PFSK-1 (cell line): Measurements from ENCODE around the gene SF3B5.

Source experiments
- FOXP2 ChIP-seq: optimal IDR thresholded peaks from 2 replicates; pipeline ENCODE3; 2011; ENCODE audit warnings: borderline replicate concordance, control low read depth, inconsistent platforms; ENCODE audit not compliant: insufficient read depth; ENCODE audit errors: extremely low read length, extremely low read depth
- POLR2AphosphoS5 ChIP-seq: IDR thresholded peaks from 2 replicates; pipeline ENCODE4 v1.6.1; 2012; ENCODE audit warnings: low read depth, mild to moderate bottlenecking, control low read depth, low read length, moderate library complexity
- SIN3A ChIP-seq: IDR thresholded peaks from 2 replicates; pipeline ENCODE4 v1.6.1; 2012; ENCODE audit warnings: mild to moderate bottlenecking, low read length, moderate library complexity, borderline replicate concordance; ENCODE audit not compliant: insufficient read depth
- TAF1 ChIP-seq: IDR thresholded peaks from 2 replicates; pipeline ENCODE4 v1.6.1; 2012; ENCODE audit warnings: low read length, control low read depth, borderline replicate concordance; ENCODE audit not compliant: insufficient read depth
- TF ChIP-seq, protein P1 (sequence below), 2 experiments: IDR thresholded peaks; 2 replicates each; pipeline versions ENCODE4 v1.6.1 to v1.8.0; 2011 to 2012; ENCODE audit warnings: low read depth in 2 of 2, low read length in 2 of 2, control low read depth in 1 of 2, inconsistent platforms in 1 of 2, mild to moderate bottlenecking in 1 of 2, moderate library complexity in 1 of 2; ENCODE audit not compliant: insufficient read depth in 1 of 2

The SF3B5 gene

DNA sequence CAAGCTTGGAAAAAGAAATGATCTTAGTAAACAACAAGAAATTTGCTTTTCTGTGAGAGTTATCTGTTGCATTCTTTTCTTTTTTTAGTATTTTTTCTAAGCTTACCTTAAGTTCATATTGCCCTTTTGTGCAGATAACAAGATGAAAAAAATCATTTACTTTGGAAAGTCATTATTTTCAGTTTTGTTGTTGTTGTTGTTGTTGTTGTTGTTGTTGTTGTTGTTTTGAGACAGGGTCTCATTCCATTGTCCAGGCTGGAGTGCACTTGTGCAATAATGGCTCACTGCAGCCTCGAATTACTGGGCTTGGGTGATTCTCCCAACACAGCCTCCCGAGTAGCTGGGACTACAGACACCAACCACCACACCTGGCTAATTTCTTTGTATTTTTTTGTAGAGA, 46.1 kb upstream of the SF3B5 start:
- TF ChIP-seq FOXP2 (no peak), SIN3A (no peak), TAF1 (no peak)

GRCh38 chr6:144140867-144141266, 45.5 kb upstream of the SF3B5 start:
- TF ChIP-seq TAF1 = no peak
- TF ChIP-seq, protein P1, sequence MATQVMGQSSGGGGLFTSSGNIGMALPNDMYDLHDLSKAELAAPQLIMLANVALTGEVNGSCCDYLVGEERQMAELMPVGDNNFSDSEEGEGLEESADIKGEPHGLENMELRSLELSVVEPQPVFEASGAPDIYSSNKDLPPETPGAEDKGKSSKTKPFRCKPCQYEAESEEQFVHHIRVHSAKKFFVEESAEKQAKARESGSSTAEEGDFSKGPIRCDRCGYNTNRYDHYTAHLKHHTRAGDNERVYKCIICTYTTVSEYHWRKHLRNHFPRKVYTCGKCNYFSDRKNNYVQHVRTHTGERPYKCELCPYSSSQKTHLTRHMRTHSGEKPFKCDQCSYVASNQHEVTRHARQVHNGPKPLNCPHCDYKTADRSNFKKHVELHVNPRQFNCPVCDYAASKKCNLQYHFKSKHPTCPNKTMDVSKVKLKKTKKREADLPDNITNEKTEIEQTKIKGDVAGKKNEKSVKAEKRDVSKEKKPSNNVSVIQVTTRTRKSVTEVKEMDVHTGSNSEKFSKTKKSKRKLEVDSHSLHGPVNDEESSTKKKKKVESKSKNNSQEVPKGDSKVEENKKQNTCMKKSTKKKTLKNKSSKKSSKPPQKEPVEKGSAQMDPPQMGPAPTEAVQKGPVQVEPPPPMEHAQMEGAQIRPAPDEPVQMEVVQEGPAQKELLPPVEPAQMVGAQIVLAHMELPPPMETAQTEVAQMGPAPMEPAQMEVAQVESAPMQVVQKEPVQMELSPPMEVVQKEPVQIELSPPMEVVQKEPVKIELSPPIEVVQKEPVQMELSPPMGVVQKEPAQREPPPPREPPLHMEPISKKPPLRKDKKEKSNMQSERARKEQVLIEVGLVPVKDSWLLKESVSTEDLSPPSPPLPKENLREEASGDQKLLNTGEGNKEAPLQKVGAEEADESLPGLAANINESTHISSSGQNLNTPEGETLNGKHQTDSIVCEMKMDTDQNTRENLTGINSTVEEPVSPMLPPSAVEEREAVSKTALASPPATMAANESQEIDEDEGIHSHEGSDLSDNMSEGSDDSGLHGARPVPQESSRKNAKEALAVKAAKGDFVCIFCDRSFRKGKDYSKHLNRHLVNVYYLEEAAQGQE (IDR thresholded peaks at IDR 0.05; ENCODE audit: insufficient read depth in 1 of 2, low read depth in 2 of 2, low read length in 2 of 2) = no peak

GRCh38 chr6:144139817-144140216, 44.4 kb upstream of the SF3B5 start:
- TF ChIP-seq, protein P1 (IDR thresholded peaks at IDR 0.05; ENCODE audit: insufficient read depth in 1 of 2, low read depth in 2 of 2, low read length in 2 of 2) = no peak
- TF ChIP-seq SIN3A (no peak), POLR2AphosphoS5 (no peak), TAF1 (no peak), FOXP2 (no peak)

DNA sequence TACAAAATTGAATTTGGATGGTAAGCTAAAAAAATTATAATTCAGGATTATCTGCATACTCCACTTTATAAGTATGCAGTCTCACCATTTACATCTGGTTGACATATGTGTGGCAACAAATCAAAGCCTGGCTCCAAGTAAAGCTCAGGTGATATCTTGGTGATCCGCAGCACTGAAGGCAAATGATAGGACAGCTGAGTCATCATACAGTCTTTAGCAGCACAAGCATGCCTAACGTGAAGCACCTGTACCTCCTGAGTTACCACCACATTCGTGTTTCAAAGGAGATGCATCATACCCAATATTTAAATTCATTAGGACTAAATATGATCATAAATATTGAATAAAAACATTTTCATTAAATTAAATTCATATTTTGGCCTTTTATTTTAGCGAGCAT, 43.2 kb upstream of the SF3B5 start:
- TF ChIP-seq FOXP2 (no peak), SIN3A (no peak)

GRCh38 chr6:144134737-144135136, 39.4 kb upstream of the SF3B5 start:
- TF ChIP-seq POLR2AphosphoS5 (no peak), SIN3A (no peak), TAF1 (no peak), FOXP2 (no peak)
- TF ChIP-seq, protein P1 (IDR thresholded peaks at IDR 0.05; ENCODE audit: insufficient read depth in 1 of 2, low read depth in 2 of 2, low read length in 2 of 2) = no peak

DNA sequence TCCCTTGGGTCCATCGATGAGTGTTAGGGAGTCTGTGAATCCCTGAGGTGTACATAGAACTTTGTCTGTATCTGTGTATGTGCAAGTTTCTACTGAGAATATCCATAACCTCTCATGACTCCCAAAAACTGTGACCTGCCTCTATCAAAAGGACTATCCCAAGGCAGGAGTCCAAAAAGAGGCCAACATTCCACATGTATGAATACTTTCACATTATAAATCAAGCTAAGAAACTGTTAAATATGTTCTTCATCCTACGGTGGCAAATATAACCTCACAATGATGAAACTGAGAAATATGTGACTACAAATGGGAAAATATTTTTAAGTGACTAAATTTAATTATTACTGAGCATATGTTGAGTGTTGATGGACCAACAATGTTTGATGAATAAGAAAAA, 38.8 kb upstream of the SF3B5 start:
- TF ChIP-seq POLR2AphosphoS5 (no peak), FOXP2 (no peak), TAF1 (no peak), SIN3A (no peak)
- TF ChIP-seq, protein P1 (IDR thresholded peaks at IDR 0.05; ENCODE audit: insufficient read depth in 1 of 2, low read depth in 2 of 2, low read length in 2 of 2) = no peak
